HG02938 (cell line): Measurements from ENCODE around the gene NUP54.

Experiments used
- ATAC-seq: cut with Tn5 transposase; IDR thresholded peaks from one replicate; pipeline ENCODE4 v1.9.1; 2021; ENCODE audit warnings: mild to moderate bottlenecking, moderate library complexity; ENCODE audit not compliant: unreplicated experiment

Gene NUP54, protein sequence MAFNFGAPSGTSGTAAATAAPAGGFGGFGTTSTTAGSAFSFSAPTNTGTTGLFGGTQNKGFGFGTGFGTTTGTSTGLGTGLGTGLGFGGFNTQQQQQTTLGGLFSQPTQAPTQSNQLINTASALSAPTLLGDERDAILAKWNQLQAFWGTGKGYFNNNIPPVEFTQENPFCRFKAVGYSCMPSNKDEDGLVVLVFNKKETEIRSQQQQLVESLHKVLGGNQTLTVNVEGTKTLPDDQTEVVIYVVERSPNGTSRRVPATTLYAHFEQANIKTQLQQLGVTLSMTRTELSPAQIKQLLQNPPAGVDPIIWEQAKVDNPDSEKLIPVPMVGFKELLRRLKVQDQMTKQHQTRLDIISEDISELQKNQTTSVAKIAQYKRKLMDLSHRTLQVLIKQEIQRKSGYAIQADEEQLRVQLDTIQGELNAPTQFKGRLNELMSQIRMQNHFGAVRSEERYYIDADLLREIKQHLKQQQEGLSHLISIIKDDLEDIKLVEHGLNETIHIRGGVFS

DNA sequence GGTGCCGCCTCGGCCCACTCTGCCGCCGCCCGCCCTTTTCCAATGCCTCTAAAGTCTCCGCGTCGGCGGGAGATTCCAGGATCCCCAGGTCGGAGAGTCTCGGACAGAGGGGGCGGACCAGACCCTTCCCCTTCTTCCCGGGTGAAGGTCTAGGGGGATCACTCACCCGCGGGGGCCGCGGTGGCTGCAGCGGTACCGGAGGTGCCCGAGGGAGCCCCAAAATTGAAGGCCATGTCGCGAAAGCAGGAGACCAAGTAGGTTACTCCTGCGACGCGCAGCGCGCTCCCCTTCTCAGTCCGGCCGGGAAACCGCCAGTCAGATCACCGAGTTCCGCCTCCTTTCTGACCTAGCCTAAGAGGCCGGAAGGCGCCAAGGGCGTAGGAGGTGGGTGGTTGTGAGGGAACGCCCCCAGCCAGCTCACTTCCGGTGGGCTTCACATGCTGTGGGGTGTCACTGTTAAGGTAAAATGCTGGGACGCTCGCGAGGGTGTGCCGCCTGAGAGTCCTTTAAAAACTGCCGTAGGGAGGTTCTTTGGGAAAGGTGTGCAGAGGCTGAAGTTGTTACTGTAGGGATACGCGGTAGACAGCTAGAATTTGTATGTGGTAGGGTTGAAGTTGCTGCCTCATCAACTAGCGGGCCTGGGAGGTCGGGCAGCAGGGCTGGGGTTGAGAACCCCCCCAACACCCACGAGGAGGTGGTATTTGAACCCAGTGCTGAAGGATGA, at the start of gene NUP54:
Gene NUP54, minus strand, starts transcription at position 256 of the 724 bp plus-strand sequence. Its CDS starts 23 bp downstream, at position 233.
- ATAC-seq, result peak; percentile 97

DNA sequence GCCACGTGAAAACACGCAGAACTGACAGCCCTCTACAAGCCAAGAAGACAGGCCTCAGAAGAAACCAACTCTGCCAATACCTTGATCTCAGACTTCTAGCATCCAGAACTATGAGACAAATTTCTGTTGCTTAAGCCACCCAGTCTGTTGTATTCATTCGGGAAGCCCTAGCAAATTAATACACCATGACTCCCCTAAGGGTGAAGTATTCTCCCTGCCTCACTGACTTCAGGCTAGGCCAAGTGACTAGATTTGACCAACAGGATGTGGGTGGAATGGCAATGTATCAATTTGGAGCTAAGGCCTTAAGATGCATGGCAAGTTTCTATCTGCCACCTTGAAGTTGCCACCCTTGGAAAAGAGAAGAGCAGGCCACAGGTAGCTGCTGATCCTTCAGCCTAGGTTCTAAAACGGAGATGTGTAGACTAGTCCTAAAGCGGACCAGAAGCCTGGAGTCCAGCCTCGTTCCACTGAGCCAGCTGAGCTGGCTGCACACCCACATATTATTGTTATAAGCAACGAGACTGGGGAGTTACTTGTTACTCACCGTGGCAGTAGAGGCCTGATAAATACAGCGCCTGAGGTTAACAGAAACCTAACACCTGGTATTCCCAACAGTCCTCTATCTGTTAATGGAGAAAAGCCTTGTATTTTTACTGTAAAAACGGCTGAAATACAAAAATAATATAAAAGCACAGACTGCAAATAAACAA, 49.0 kb upstream of the NUP54 start:
- no peak for ATAC-seq

DNA sequence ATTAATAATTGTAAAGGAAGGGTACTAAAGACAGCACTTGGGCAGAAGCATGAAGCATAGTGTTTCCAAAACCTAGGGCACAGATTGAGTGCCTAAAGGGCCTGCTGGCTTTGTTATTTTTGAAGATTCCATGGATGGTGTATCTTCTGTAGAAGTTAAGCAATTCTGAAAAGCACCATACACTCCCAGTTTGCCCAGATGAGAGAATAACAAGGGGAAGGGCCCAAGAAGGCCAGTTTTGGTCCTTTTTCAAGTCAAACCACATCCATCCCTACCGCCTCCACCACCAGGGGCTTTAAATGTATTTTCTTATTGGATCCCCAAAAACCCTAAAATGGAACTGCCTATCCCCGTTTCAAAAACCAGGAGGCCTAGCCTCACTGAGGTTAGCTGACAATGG, 48.2 kb upstream of the NUP54 start:
- no peak for ATAC-seq

DNA sequence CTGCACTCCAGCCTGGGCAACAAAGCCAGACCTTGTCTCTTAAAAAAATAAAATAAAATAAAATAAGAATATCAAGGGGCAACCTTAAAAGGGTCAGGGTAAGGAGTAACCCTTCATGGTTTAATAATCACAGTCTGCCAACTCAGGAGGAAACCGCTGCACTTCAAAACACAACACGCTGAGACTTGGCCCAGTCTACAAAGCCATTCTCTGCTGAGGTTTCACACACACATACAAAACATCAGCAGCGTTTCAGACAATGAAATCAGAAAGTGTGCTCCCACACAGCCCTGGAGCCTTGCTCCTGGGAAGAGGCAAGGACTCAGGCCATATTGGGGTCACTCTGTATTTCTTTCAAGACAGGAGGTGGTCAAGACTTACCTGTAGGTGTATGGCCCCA, 47.1 kb upstream of the NUP54 start:
- ATAC-seq, result no peak

DNA sequence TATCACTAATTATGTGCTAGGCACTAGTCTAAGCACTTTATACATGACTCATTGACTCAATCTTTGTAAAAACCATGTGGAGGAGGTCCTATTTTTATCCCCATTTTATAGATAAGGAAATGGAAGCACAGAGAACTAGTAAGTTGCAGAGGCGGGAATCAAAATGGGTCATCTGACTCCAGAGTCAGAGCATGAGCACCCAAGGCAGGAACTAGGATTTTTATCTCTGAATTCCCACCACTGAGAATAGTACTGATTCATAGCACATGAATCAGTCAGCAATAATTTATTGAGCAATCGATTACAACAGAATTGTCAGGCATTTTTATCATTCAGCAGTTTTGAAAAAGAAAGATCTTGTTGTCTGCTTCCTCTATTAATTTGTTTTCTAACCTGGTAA, 46.1 kb upstream of the NUP54 start:
- no peak for ATAC-seq

DNA sequence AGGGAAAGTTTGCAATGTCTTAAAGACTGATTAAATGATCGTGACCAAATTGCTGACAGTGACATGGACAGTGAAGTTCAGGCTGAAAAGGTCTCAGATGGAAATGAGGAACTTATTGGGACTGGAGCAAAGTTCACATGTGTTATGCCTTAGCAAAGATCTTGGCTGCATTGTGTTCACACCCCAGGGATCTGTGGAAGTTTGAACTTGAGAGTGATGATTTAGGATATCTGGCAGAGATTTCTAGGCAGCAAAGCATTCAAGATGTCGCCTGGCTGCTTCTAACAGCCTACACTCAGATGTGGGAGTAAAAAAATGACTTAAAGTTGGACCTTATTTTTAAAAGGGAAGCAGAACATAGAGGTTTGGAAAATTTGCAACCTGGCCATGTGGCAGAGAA, 44.0 kb upstream of the NUP54 start:
- ATAC-seq, result no peak

DNA sequence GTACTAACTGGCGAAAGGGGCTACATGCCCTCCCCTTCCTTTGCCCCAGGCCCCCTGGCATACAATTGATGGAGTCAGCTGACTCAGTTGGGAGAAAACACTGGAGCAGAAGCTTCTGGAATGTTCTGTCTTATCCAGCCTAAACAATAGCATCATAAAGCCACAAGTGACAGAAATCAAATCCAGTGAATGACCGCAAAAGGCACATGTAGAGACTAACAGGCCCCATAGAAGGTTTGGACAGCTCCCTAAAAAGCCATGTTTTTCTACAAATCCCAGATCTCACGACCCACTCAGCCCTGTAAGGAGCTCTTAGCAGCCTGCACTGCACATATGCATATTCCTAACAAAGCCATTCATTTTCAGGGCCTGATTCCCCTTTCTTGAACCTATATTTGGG, 40.4 kb upstream of the NUP54 start:
- ATAC-seq, result no peak

DNA sequence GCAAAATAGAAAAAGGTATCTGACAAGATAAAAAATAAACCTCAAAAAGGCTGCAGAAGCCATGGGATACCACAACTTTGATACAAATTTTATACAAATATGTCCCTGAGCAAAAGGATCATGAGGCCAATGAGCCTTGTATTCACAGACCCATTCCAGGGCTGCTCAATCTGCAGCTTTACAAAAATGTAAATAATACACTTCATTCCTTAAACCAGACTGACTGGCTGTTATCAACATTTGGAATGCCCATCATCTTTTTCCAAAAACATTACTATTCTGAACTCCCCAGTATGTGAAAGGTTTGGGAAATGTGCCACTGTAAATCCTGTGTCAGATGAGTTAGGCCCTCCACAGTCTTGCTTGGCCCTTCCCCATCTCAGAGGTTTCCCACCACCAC, 40.0 kb upstream of the NUP54 start:
- ATAC-seq, result no peak

DNA sequence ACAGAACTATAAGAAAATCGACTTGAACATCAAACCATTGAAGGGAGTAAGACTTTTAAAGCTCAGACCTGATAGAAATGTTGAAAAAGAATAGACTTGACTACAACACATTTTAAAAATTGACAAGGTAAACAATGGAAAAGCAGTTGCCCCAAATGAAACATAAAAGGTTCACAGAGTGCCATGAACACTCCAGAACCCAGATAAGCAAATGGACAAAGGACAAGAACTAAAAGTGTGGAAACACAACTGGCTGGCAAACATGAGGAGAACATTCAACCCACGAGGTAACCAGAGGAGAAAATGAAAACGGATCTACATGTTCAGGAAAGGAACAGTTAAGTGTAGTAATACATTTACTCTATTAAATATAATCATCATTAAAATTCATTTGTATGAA, 39.0 kb upstream of the NUP54 start:
- no peak for ATAC-seq

DNA sequence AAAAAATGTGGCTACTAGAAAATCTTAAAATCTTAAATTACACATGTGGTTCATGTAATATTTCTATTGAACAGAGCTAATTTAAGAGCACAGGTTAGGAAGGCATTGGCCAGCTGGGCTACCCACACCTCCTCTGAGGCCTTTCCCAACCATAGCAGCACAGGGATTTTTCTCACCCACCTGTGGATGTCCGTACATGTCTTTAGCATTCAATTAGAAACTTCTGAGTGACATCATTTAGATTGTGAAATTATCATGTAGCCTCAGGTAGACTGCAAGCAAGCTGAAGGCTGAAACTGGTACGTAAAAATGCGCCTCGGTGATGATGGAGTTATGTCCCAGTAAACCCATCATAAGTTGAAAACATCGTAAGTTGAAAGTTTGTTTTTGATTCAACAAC, 34.3 kb upstream of the NUP54 start:
- ATAC-seq, result no peak

DNA sequence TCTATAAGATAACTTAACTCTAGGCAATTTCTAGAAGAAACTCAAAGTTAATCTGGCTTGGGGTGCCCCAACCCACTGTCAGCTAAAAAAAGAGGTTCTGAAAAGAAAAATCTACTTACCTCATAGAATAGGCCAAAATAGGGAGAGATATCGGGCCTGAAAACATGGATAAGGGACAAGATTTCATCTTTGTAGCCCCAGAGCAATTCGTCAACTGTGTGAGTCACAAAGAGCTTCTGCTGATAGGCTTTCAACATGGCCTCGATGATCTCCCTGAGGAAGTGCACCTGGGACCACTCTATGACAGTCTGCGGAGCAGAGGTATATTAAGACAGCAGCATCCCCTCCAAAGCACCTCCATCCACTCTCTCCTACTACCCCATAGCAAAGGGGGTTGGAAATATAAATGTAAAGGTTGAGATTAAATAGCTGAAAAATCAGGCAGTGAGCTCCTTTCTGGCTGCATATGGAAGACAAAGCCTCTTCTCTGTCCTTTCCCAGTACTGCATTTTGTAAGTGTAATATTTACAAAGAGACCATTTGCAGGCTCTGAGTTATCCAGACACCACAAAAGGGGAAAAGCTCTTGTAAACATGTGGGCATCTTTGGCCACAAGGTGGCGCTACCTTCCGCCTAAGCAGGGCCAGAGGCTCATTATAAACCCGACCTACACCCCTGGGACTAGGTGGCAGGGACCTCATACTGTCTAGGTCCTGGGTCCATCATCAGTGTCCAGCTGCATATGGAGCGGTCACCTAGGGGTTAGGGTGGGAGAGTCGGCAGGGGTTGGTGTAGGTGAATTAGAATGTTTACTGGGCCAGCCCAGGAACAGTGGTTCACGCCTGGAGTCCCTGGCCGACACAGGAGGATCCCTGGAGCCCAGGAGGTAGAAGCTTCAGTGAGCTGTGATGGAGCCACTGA, 31.5 kb upstream of the NUP54 start:
- no peak for ATAC-seq

DNA sequence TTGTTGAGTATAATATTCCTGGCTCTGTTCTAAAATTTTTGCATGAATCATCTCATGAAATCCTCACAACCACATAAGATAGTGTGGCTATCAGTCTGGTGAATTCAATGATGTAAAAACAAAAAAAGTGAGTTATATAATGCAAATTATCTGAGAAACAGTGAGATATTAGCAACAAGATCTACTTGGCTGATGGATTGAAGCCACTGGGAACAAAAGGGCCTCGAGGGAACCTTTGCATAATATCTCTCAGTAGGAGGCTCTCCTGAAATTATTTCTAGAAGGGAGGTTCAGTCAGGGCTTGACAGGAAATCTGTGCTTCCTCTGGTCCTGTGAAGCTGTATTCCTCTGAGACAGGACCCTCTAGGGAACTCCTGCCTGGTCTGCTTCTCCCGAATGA, 30.1 kb upstream of the NUP54 start:
- no peak for ATAC-seq

DNA sequence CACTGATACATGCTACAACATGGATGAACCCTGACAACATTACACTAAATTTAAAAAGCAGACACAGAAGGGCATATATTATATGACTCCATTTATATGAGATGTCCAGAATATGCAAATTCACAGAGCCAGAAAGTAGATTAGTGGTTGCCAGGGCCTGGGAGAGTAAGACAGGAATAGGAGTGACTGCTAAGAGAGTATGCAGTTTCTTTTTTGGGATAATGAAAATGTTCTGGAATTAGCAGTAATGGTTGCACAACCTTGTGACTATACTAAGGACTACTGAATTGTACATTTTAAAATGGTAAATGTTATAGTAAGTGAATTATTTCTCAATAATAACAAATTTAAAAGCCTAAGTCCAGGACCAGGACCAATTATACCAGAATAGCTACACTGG, 29.5 kb upstream of the NUP54 start:
- ATAC-seq, result no peak

DNA sequence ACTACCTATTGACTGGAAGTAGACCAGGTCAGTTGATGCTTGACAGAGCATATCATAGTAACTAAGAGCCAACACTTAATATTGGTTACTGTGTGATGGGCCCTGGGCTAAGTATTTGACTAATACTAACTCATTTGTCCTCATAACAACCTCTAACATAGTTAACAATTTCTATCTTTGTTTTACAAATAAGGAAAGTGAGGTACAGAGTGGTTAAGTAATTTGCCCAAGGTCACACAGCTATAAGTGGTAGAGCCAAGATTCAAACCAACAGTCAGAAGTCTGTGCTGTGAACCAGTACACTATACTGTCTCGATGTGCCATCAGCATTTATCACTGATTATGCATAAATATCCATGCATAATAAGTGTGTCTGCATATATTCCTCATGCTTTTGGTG, 27.1 kb upstream of the NUP54 start:
- no peak for ATAC-seq

DNA sequence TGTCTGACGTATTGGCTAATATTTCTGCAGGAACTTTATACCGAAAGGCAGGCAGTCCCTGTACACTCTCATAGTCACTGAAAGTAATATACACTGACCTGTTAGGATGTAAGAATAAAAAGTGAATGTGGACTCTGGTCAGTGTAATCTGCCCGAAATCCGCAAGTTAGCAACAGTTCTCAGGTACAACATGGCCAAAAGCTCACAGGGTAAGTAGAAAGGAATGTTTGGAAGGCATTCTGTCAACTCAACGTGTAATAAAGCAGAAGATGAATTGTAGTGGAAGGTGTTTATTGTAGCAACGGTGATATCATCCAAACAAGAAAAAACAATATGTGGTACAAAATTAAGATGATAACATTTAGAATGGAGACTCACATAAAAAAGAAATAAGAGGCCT, 26.0 kb upstream of the NUP54 start:
- ATAC-seq, result no peak

DNA sequence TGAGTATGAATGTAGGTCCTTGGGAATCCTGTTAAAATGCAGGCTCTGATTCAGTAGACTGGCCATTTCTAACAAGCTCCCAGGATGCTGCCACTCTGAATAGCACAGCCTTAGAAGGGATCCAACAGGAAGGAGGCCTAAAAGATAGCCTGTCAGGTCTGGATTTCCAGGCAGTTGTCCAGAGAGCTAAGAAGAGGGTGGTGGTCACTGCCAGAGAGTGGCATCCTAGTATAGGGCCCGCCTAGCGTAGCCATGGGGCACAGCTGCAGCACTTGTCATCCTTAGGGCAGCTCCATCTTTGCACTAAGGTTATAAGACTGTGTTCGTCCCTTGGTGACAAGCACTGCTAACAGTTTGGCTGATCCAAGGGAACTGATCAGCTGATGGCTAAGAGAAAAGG, 20.5 kb upstream of the NUP54 start:
- no peak for ATAC-seq

DNA sequence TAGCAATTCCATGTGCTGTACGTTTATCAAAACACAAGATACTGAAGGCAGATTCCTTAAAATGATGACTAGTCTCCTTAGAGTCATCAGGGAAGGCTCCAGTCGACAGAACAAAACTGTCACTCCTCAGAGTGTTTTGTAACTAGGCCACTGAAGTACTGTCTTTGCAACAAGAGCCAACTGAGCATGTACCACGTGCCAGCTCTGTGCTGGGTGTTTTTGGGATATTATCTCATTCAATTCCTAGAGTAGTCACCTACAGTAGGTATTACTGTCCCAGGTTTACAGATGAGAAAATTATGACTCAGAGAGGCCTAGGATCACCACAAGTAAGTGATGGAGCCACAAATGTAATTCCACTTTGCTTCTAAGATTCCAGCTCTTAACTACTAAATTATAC, 18.3 kb upstream of the NUP54 start:
- ATAC-seq, result no peak

DNA sequence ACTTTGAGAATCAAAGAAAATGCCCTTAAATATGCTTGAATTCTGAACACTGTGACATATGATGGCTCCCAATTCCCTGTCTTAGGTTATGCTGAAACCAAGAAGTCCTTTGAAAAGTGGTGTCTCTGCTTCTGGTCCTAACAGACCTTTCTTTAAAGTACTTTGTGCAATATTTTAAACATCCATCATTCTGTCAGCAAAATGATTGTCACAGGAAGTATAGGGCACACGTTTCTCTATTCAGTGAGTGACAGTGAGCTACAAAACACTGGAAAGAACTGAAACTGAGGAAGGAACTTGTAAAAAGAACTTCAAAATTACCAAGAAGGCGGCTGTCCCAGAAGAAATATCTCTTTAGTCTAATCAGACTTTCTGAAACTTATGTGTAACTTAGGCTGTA, 12.2 kb upstream of the NUP54 start:
- no peak for ATAC-seq

DNA sequence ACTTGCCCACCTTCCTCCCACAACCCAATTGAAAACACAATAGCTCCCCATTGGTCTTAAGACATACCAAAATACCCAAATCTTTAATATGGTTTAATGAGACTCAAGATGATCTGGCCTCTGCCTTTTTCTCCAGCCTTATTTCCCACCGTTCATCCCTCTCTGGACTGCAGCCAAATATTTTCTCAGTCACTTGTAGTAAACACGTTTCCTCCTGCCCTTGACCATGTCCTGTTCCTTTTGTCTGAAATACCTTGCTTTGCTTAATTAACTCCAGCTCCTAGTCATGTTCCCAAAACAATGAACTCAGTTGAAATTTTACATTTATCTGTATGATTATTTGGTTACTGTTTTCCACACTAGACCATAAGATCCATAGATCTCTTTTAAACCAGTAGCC, 8.4 kb upstream of the NUP54 start:
- no peak for ATAC-seq

DNA sequence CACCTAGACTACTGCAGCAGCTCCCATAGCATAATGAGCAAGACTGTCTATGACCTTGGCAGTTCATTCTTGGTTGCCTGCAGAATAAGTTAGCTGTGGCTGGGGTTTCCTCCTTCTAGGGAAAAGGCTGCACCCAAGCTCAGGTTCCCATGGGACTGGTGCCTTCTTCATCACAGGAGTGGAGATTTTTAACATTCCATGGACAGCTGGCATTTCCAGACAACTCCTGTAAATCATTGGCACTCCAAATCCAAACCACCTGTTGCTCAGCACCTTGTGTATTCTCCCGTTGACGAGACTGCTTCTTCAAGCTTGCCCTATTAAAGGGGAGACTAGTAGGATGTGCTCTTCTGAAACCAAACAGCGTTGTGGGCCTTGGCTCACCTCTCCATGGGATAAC, 7.8 kb upstream of the NUP54 start:
- ATAC-seq, result no peak

DNA sequence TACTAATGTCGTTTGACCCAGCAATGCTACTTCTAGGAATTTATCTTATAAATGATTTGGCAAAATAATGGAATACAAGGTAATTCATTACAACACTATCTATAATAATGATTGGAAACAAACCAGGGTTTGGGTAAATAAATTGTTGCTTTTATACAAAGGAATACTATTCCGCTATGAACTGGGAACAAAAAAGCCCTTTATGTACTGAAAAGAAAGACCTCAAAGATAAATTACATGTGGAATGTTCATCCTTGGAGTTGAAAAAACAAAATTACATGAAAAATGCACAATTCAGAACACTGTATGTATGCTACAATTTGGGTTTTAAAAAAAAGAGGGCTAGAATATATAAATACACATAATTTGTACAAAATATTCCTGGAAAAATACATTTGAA, 5.2 kb upstream of the NUP54 start:
- ATAC-seq, result no peak
